ENCODE results near the gene MYCBP. TPM values are rescaled to one million over a fixed set of nuclear protein-coding genes. Genes with fewer than 3 reads are reported as not detected.
"Not testable (repeated sequence)": the region's sequence is repeated elsewhere in the genome, so short reads cannot be mapped to it uniquely, and the experiment has no call there.

Gene MYCBP
- total RNA-seq, 1 donor from 2014 or later, result 14.5 TPM

GRCh38 chr1:38852780-38853179 is 20.4 kb downstream of the MYCBP start:
- intact Hi-C loops (cut with micrococcal nuclease), result no loop called here
- no peak overlapping the region for H3K27ac ChIP-seq (replicated peaks)
- no peaks in the 10 kb centered on the region for H3K9me3 ChIP-seq (replicated peaks)
- no peak overlapping the region for H3K4me3 ChIP-seq
- no peaks in the 10 kb centered on the region for H3K27me3 ChIP-seq (ENCODE audit: low read depth)
- H3K36me3 ChIP-seq, result peaks cover 78% of the 10 kb centered on the region
- no peak for DNase-seq
- peaks cover 27% of the 10 kb centered on the region for H3K4me1 ChIP-seq
- no peak for TF ChIP-seq CTCF (IDR thresholded peaks at IDR 0.05; ENCODE audit: borderline replicate concordance)

DNA sequence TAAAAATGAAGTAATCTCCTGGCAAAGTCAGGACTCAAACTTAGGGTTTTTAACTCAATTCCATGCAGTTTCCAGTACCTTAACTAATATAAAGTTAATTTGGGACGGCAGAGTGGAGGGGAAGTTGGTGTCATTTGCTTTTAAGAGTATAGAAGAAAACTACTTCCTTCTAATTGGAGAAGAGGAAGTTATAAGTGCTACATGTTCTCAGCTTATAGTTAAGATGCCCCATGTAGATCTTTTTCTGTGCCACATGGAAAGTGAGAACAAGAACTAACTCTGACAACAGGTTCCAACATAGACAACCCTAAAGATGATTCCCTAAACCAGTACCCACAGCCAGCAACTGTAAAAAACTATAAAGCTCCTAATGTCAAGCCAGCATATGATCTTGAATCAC is 25.1 kb downstream of the MYCBP start:
- intact Hi-C loops (cut with micrococcal nuclease), result no loop called here
- DNase-seq, result no peak
- no peak overlapping the region for H3K27ac ChIP-seq (replicated peaks)
- no peaks in the 10 kb centered on the region for H3K9me3 ChIP-seq (replicated peaks)
- no peak overlapping the region for H3K4me3 ChIP-seq
- H3K4me1 ChIP-seq, result peaks cover 9% of the 10 kb centered on the region
- no peak for TF ChIP-seq CTCF (IDR thresholded peaks at IDR 0.05; ENCODE audit: borderline replicate concordance)
- no peaks in the 10 kb centered on the region for H3K27me3 ChIP-seq (ENCODE audit: low read depth)
- peaks cover 89% of the 10 kb centered on the region for H3K36me3 ChIP-seq

- no peak overlapping the region for H3K4me3 ChIP-seq
- H3K27me3 ChIP-seq (ENCODE audit: low read depth), result no peaks in the 10 kb centered on the region
- no peak overlapping the region for H3K27ac ChIP-seq (replicated peaks)
- H3K36me3 ChIP-seq, result peaks cover 90% of the 10 kb centered on the region
- peaks cover 25% of the 10 kb centered on the region for H3K4me1 ChIP-seq
- intact Hi-C loops (cut with micrococcal nuclease), result no loop called here
- H3K9me3 ChIP-seq (replicated peaks), result no peaks in the 10 kb centered on the region
- TF ChIP-seq CTCF (IDR thresholded peaks at IDR 0.05; ENCODE audit: borderline replicate concordance), result no peak
- DNase-seq, result no peak
Observed at GRCh38 chr1:38846210-38846609, 26.9 kb downstream of the MYCBP start.

- H3K9me3 ChIP-seq (replicated peaks); H3K27ac ChIP-seq (replicated peaks); H3K27me3 ChIP-seq (ENCODE audit: low read depth); intact Hi-C loops (cut with micrococcal nuclease); DNase-seq; H3K4me3 ChIP-seq: not testable (repeated sequence)
- Histone ChIP-seq H3K4me1 (peaks cover 37% of the 10 kb centered on the region), H3K36me3 (peaks cover 78% of the 10 kb centered on the region)
Observed at GRCh38 chr1:38845088-38845487, 28.1 kb downstream of the MYCBP start.

- Histone ChIP-seq H3K36me3 (peaks cover 58% of the 10 kb centered on the region), H3K4me3 (no peak overlapping the region), H3K27me3 (ENCODE audit: low read depth) (no peaks in the 10 kb centered on the region), H3K4me1 (peaks cover 53% of the 10 kb centered on the region), H3K27ac (replicated peaks) (peak overlapping the region; percentile 61), H3K9me3 (replicated peaks) (no peaks in the 10 kb centered on the region)
- DNase-seq, result no peak
- no peak for TF ChIP-seq CTCF (IDR thresholded peaks at IDR 0.05; ENCODE audit: borderline replicate concordance)
- intact Hi-C loops (cut with micrococcal nuclease), result no loop called here
Observed at GRCh38 chr1:38840281-38840680, 32.9 kb downstream of the MYCBP start.

DNA sequence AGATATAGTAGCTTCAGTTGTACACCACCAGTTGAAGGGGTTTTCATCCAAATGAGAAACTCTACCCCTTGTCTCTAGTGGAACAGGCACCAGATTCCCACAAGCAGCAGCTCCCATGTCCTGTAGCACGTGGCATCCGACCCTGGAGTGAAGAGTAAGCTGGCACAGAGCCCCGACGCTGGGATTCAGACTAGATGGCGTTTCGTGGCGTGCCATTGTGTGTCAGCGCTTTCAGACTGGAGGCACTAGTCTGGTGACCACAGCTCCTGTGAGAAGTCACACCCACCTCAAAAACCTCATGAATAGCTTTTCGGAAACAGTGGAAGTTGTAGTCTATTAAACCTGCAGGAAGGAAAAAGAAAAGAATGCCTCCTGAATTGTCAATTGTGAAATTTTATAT is 33.8 kb downstream of the MYCBP start:
- no peaks in the 10 kb centered on the region for H3K27me3 ChIP-seq (ENCODE audit: low read depth)
- intact Hi-C loops (cut with micrococcal nuclease), result no loop called here
- TF ChIP-seq CTCF (IDR thresholded peaks at IDR 0.05; ENCODE audit: borderline replicate concordance), result no peak
- H3K9me3 ChIP-seq (replicated peaks), result no peaks in the 10 kb centered on the region
- peak; percentile 74 for DNase-seq
- peak overlapping the region; percentile 4 for H3K4me3 ChIP-seq
- H3K27ac ChIP-seq (replicated peaks), result peak overlapping the region; percentile 61
- H3K36me3 ChIP-seq, result peaks cover 49% of the 10 kb centered on the region
- peaks cover 52% of the 10 kb centered on the region for H3K4me1 ChIP-seq

DNA sequence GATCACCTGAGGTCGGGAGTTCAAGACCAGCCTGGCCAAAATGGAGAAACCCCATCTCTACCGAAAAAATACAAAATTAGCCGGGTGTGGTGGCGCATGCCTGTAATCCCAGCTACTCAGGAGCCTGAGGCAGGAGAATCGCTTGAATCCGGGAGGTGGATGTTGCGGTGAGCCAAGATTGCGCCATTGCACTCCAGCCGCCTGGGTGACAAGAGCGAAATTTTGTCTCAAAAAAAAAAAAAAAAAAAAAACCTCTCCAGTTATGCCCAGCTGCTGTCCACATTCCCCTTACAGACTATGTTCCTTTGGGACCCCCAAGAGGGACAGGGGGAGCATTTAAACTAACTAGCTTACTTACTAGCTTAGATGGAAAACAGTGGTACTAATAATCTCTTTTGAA is 36.8 kb downstream of the MYCBP start:
- intact Hi-C loops (cut with micrococcal nuclease); H3K4me3 ChIP-seq; H3K9me3 ChIP-seq (replicated peaks); H3K27ac ChIP-seq (replicated peaks); DNase-seq: not testable (repeated sequence)
- peaks cover 27% of the 10 kb centered on the region for H3K36me3 ChIP-seq
- H3K4me1 ChIP-seq, result peaks cover 29% of the 10 kb centered on the region
- H3K27me3 ChIP-seq (ENCODE audit: low read depth), result peaks cover 11% of the 10 kb centered on the region

Measured in left ventricle myocardium inferior (tissue), 1 donor.